CD4-positive, alpha-beta memory T cell (primary cell): ENCODE results near the gene QRSL1. TPM values are rescaled to one million over a fixed set of nuclear protein-coding genes. Genes with fewer than 3 reads are reported as not detected.
"Not testable (repeated sequence)": the region's sequence is repeated elsewhere in the genome, so short reads cannot be mapped to it uniquely, and the experiment has no call there.

Source experiments
- CTCF ChIA-PET: fragments of 350-600 bp; sonication (Branson Sonifier 250); formaldehyde crosslinking; loops from one replicate; lab custom pipeline; 2021; ENCODE audit warnings: inconsistent platforms; ENCODE audit not compliant: partially characterized antibody; lab: Charles Lee
- POLR2A ChIA-PET: fragments of 350-600 bp; sonication (Branson Sonifier 250); formaldehyde crosslinking; loops from one replicate; lab custom pipeline; 2021; ENCODE audit not compliant: partially characterized antibody; lab: Charles Lee
- DNase-seq, 5 donors: peaks; one replicate each; pipeline versions ENCODE4 v3.0.0 to v3.0.0-alpha.2; 2020 to 2022; ENCODE audit warnings: mixed read lengths in 1 of 5
- H3K27ac ChIP-seq: one replicate; pipeline ENCODE4 v1.7.0; 2013; ENCODE audit warnings: low read depth, low read length
- H3K27me3 ChIP-seq: 2 replicates; pipeline ENCODE4 v1.7.0; 2013; ENCODE audit warnings: mild to moderate bottlenecking, low read length, moderate library complexity; ENCODE audit not compliant: insufficient read depth
- H3K36me3 ChIP-seq: 2 replicates; pipeline ENCODE4 v1.7.0; 2013; ENCODE audit warnings: mild to moderate bottlenecking, low read length, moderate library complexity; ENCODE audit not compliant: insufficient read depth
- H3K4me1 ChIP-seq: 2 replicates; pipeline ENCODE4 v1.7.0; 2013; ENCODE audit warnings: mild to moderate bottlenecking, low read length, moderate library complexity; ENCODE audit not compliant: insufficient read depth
- H3K4me3 ChIP-seq, 2 donors: one replicate each; pipeline ENCODE4 v1.7.0; 2013; ENCODE audit warnings: low read length in 2 of 2, mild to moderate bottlenecking in 1 of 2
- H3K9me3 ChIP-seq, 2 donors: one replicate each; pipeline ENCODE4 v1.7.0; 2013; ENCODE audit warnings: low read length in 2 of 2, control low read depth in 1 of 2; ENCODE audit not compliant: control insufficient read depth in 1 of 2
- H3K27ac Mint-ChIP-seq, 7 donors: one replicate each; pipeline ENCODE4 v1.8.0; 2020 to 2021; ENCODE audit warnings: mixed read lengths in 7 of 7, mild to moderate bottlenecking in 6 of 7, inconsistent platforms in 3 of 7, moderate library complexity in 3 of 7
- H3K27me3 Mint-ChIP-seq, 2 donors: one replicate each; pipeline ENCODE4 v1.8.0; 2020 to 2021; ENCODE audit warnings: mixed read lengths in 2 of 2
- H3K36me3 Mint-ChIP-seq, 2 donors: one replicate each; pipeline ENCODE4 v1.8.0; 2020 to 2021; ENCODE audit warnings: mixed read lengths in 2 of 2, inconsistent platforms in 1 of 2, mild to moderate bottlenecking in 1 of 2
- H3K4me1 Mint-ChIP-seq, 4 donors: one replicate each; pipeline ENCODE4 v1.8.0; 2020 to 2021; ENCODE audit warnings: mixed read lengths in 4 of 4, mild to moderate bottlenecking in 1 of 4
- H3K4me3 Mint-ChIP-seq, 8 donors: one replicate each; pipeline ENCODE4 v1.8.0; 2020 to 2021; ENCODE audit warnings: mixed read lengths in 8 of 8, mild to moderate bottlenecking in 7 of 8, moderate library complexity in 6 of 8, inconsistent platforms in 3 of 8
- H3K9me3 Mint-ChIP-seq, 8 donors: one replicate each; pipeline ENCODE4 v1.8.0; 2020 to 2021; ENCODE audit warnings: mixed read lengths in 8 of 8, mild to moderate bottlenecking in 5 of 8, inconsistent platforms in 3 of 8, moderate library complexity in 1 of 8
- intact Hi-C: fragments of 100-400 bp; cut with micrococcal nuclease; formaldehyde crosslinking; loops from one replicate; pipeline ENCODE4 v1.15.1; 2023
- polyA plus RNA-seq, 2 donors: library from polyadenylated mRNA; unstranded; fragments of 300-500 nt; fragmentation: Illumina TruSeq; gene quantifications; one replicate each; pipeline ENCODE4 v1.2.3, GENCODE V29; 2021
- total RNA-seq, 2 experiments: library from RNA; stranded (reverse); gene quantifications; one replicate each; pipeline ENCODE4 v1.2.3, GENCODE V29; 2021

QRSL1 gene
- total and polyA plus RNA-seq, 4 experiments from 2014 or later = 10.6 to 14.0 (median 12.9) TPM

GRCh38 chr6:106693418-106693817 lies 64.0 kb downstream of the QRSL1 start:
- no peak overlapping the region for H3K27ac ChIP-seq
- POLR2A ChIA-PET = no interaction called here
- H3K36me3 ChIP-seq = no peaks in the 10 kb centered on the region
- H3K9me3 Mint-ChIP-seq = no peaks in the 10 kb centered on the region
- H3K27me3 ChIP-seq = no peaks in the 10 kb centered on the region
- no peaks in the 10 kb centered on the region for H3K4me1 Mint-ChIP-seq
- H3K4me3 ChIP-seq = no peak overlapping the region
- no peak for DNase-seq
- H3K4me3 Mint-ChIP-seq = no peak overlapping the region
- intact Hi-C loops = no loop called here
- H3K27ac Mint-ChIP-seq = no peak overlapping the region
- CTCF ChIA-PET = interaction anchor here (1.3 kb wide), 1 partner anchor 18 kb away, joined by 3 read pairs; no protein-coding TSS in a partner anchor
- H3K9me3 ChIP-seq = no peaks in the 10 kb centered on the region
- H3K27me3 Mint-ChIP-seq = peaks cover 2 to 7% of the 10 kb centered on the region in 2 donors
- no peaks in the 10 kb centered on the region for H3K4me1 ChIP-seq
- H3K36me3 Mint-ChIP-seq = no peaks in the 10 kb centered on the region

- H3K36me3 Mint-ChIP-seq = no peaks in the 10 kb centered on the region
- no peaks in the 10 kb centered on the region for H3K4me1 ChIP-seq
- no peak for DNase-seq
- ChIA-PET POLR2A (interaction anchor here (0.6 kb wide), 1 partner anchor 114 kb away, joined by 3 read pairs; no protein-coding TSS in a partner anchor), CTCF (interaction anchor here (1.3 kb wide), 1 partner anchor 17 kb away, joined by 3 read pairs; no protein-coding TSS in a partner anchor)
- no peaks in the 10 kb centered on the region for H3K4me1 Mint-ChIP-seq
- H3K36me3 ChIP-seq = no peaks in the 10 kb centered on the region
- intact Hi-C loops = no loop called here
- H3K27ac ChIP-seq = no peak overlapping the region
- H3K9me3 ChIP-seq = no peaks in the 10 kb centered on the region
- H3K9me3 Mint-ChIP-seq = no peaks in the 10 kb centered on the region
- H3K4me3 Mint-ChIP-seq = no peak overlapping the region
- no peak overlapping the region for H3K4me3 ChIP-seq
- H3K27me3 Mint-ChIP-seq = peaks cover 2 to 7% of the 10 kb centered on the region in 2 donors
- H3K27me3 ChIP-seq = no peaks in the 10 kb centered on the region
- no peak overlapping the region for H3K27ac Mint-ChIP-seq
Measured at GRCh38 chr6:106694343-106694742, 65.0 kb downstream of the QRSL1 start.

- H3K27ac ChIP-seq = no peak overlapping the region
- peaks cover 16 to 19% of the 10 kb centered on the region in 2 donors for H3K27me3 Mint-ChIP-seq
- H3K4me1 ChIP-seq = no peaks in the 10 kb centered on the region
- no peaks in the 10 kb centered on the region for H3K9me3 ChIP-seq
- peaks cover 0 to 2% (median 0%) of the 10 kb centered on the region in 4 donors for H3K4me1 Mint-ChIP-seq
- DNase-seq = no peak
- H3K27ac Mint-ChIP-seq = no peak overlapping the region
- POLR2A ChIA-PET = no interaction called here
- peaks cover 0 to 6% (median 4%) of the 10 kb centered on the region in 8 donors for H3K9me3 Mint-ChIP-seq
- no peaks in the 10 kb centered on the region for H3K27me3 ChIP-seq
- intact Hi-C loops = no loop called here
- H3K4me3 ChIP-seq = no peak overlapping the region
- H3K4me3 Mint-ChIP-seq = no peak overlapping the region
- H3K36me3 ChIP-seq = no peaks in the 10 kb centered on the region
- CTCF ChIA-PET = no interaction called here
- H3K36me3 Mint-ChIP-seq = no peaks in the 10 kb centered on the region
Measured at GRCh38 chr6:106700581-106700980, 71.2 kb downstream of the QRSL1 start.

GRCh38 chr6:106701201-106701600 lies 71.8 kb downstream of the QRSL1 start:
- H3K27me3 Mint-ChIP-seq = peaks cover 12 to 19% of the 10 kb centered on the region in 2 donors
- H3K4me3 ChIP-seq, intact Hi-C loops, POLR2A ChIA-PET, H3K27ac ChIP-seq, H3K9me3 Mint-ChIP-seq, CTCF ChIA-PET, H3K27ac Mint-ChIP-seq, H3K4me3 Mint-ChIP-seq, H3K27me3 ChIP-seq, H3K9me3 ChIP-seq, H3K4me1 Mint-ChIP-seq, H3K4me1 ChIP-seq, H3K36me3 Mint-ChIP-seq, H3K36me3 ChIP-seq, DNase-seq: not testable (repeated sequence)

- Mint-ChIP-seq H3K9me3 (peaks cover 0 to 8% (median 4%) of the 10 kb centered on the region in 8 donors), H3K36me3 (no peaks in the 10 kb centered on the region), H3K4me3 (no peak overlapping the region), H3K4me1 (peaks cover 0 to 2% (median 0%) of the 10 kb centered on the region in 4 donors), H3K27ac (no peak overlapping the region), H3K27me3 (peaks cover 12 to 19% of the 10 kb centered on the region in 2 donors)
- Histone ChIP-seq H3K36me3 (no peaks in the 10 kb centered on the region), H3K27me3 (no peaks in the 10 kb centered on the region), H3K4me3 (no peak overlapping the region), H3K27ac (no peak overlapping the region), H3K4me1 (no peaks in the 10 kb centered on the region), H3K9me3 (no peaks in the 10 kb centered on the region)
- POLR2A ChIA-PET = no interaction called here
- intact Hi-C loops = no loop called here
- CTCF ChIA-PET = no interaction called here
- no peak for DNase-seq
Measured at GRCh38 chr6:106702046-106702445, 72.7 kb downstream of the QRSL1 start.

- no peak overlapping the region for H3K4me3 ChIP-seq
- no peaks in the 10 kb centered on the region for H3K36me3 ChIP-seq
- intact Hi-C loops = no loop called here
- ChIA-PET CTCF (no interaction called here), POLR2A (no interaction called here)
- Mint-ChIP-seq H3K4me1 (peaks cover 0 to 2% (median 0%) of the 10 kb centered on the region in 4 donors), H3K27ac (no peak overlapping the region), H3K36me3 (no peaks in the 10 kb centered on the region), H3K9me3 (peaks cover 0 to 9% (median 4%) of the 10 kb centered on the region in 8 donors), H3K27me3 (peaks cover 12 to 21% of the 10 kb centered on the region in 2 donors), H3K4me3 (peak overlapping the region in 1 of 8 donors; percentile 17)
- no peaks in the 10 kb centered on the region for H3K9me3 ChIP-seq
- H3K4me1 ChIP-seq = no peaks in the 10 kb centered on the region
- no peaks in the 10 kb centered on the region for H3K27me3 ChIP-seq
- no peak for DNase-seq
- no peak overlapping the region for H3K27ac ChIP-seq
Measured at GRCh38 chr6:106702451-106703110, 73.2 kb downstream of the QRSL1 start.

GRCh38 chr6:106704327-106704726 lies 74.9 kb downstream of the QRSL1 start:
- Histone ChIP-seq H3K4me3 (no peak overlapping the region), H3K9me3 (no peaks in the 10 kb centered on the region), H3K4me1 (no peaks in the 10 kb centered on the region), H3K36me3 (no peaks in the 10 kb centered on the region), H3K27me3 (no peaks in the 10 kb centered on the region), H3K27ac (no peak overlapping the region)
- peaks cover 12 to 22% of the 10 kb centered on the region in 2 donors for H3K27me3 Mint-ChIP-seq
- DNase-seq = no peak
- intact Hi-C loops = no loop called here
- POLR2A ChIA-PET = no interaction called here
- H3K4me3 Mint-ChIP-seq = no peak overlapping the region
- CTCF ChIA-PET = no interaction called here
- peaks cover 0 to 2% (median 0%) of the 10 kb centered on the region in 4 donors for H3K4me1 Mint-ChIP-seq
- no peaks in the 10 kb centered on the region for H3K36me3 Mint-ChIP-seq
- H3K27ac Mint-ChIP-seq = no peak overlapping the region
- peaks cover 0 to 9% (median 4%) of the 10 kb centered on the region in 8 donors for H3K9me3 Mint-ChIP-seq
